ENCODE measurements around the gene USP32.

DNA sequence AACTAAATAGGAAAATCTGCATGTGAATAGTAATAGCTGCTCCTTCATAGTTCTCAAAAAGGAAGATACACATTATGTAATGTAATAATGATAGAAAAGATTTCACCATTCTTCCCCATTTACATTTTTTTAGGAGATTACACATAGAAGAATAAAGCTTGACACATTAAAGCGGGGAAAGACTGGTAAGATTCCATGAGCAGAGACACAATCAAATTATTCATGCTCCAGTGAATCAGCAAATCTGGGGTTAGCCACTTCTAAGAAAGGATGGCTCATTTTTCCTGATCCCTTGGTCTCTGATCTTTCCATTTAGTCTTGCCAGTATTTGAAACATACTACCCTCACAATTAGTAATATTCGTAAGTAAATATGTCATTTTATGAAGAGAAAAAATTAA is 160.2 kb downstream of the USP32 start:
- TF ChIP-seq, protein P1, sequence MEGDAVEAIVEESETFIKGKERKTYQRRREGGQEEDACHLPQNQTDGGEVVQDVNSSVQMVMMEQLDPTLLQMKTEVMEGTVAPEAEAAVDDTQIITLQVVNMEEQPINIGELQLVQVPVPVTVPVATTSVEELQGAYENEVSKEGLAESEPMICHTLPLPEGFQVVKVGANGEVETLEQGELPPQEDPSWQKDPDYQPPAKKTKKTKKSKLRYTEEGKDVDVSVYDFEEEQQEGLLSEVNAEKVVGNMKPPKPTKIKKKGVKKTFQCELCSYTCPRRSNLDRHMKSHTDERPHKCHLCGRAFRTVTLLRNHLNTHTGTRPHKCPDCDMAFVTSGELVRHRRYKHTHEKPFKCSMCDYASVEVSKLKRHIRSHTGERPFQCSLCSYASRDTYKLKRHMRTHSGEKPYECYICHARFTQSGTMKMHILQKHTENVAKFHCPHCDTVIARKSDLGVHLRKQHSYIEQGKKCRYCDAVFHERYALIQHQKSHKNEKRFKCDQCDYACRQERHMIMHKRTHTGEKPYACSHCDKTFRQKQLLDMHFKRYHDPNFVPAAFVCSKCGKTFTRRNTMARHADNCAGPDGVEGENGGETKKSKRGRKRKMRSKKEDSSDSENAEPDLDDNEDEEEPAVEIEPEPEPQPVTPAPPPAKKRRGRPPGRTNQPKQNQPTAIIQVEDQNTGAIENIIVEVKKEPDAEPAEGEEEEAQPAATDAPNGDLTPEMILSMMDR (IDR thresholded peaks at IDR 0.05) = no peak
- TF ChIP-seq POLR2A (IDR thresholded peaks at IDR 0.05) = no peak
